K562 (cell line): ENCODE data around the gene ANO8. TPM values are rescaled to one million over a fixed set of nuclear protein-coding genes. Genes with fewer than 3 reads are reported as not detected.
A peak's percentile ranks its signal among the peaks of the same experiment; 100 is the strongest.

ENCODE experiments used
- CBX5 ChIP-seq: IDR thresholded peaks from 2 replicates; pipeline ENCODE4 v1.6.1; 2014; ENCODE audit warnings: low read depth, borderline replicate concordance
- CEBPG ChIP-seq, 3 experiments: fragments of 200-800 bp in 1 of 3; sonication (Bioruptor generic) in 1 of 3; sonication (generic) in 1 of 3; formaldehyde crosslinking in 1 of 3; IDR thresholded peaks in 2 of 3; conservative IDR thresholded peaks in 1 of 3; 2 replicates each; pipeline versions ENCODE4 v1.6.1 to v1.8.0; 2016 to 2022; ENCODE audit warnings: missing compliant biosample characterization in 2 of 3, missing genetic modification characterization in 2 of 3, mild to moderate bottlenecking in 1 of 3, missing genetic modification reagents in 1 of 3
- CSDE1 ChIP-seq, 2 experiments: fragments of 450-650 bp; IDR thresholded peaks; 2 replicates each; pipeline ENCODE4 v1.6.1; 2016; ENCODE audit warnings: mild to moderate bottlenecking in 1 of 2
- E2F4 ChIP-seq: sonication (generic); formaldehyde crosslinking; IDR thresholded peaks from 2 replicates; pipeline ENCODE4 v1.8.0; 2022; ENCODE audit warnings: mild to moderate bottlenecking, low read depth, missing genetic modification reagents
- E2F8 ChIP-seq: fragments of 450-650 bp; IDR thresholded peaks from 2 replicates; pipeline ENCODE4 v1.7.1; 2018; ENCODE audit warnings: mild to moderate bottlenecking, low read depth; ENCODE audit not compliant: partially characterized antibody
- EGR1 ChIP-seq: fragments of 450-650 bp; conservative IDR thresholded peaks from 2 replicates; pipeline ENCODE4 v1.6.1; 2017; ENCODE audit warnings: mild to moderate bottlenecking
- FOS ChIP-seq: IDR thresholded peaks from 3 replicates; pipeline ENCODE4 v1.6.1; 2011; ENCODE audit not compliant: insufficient read length; ENCODE audit errors: extremely low read depth
- JUNB ChIP-seq: fragments of 450-650 bp; formaldehyde crosslinking; conservative IDR thresholded peaks from 2 replicates; pipeline ENCODE4 v1.4.0; 2020; ENCODE audit warnings: mild to moderate bottlenecking
- KAT8 ChIP-seq: fragments of 450-650 bp; IDR thresholded peaks from 2 replicates; pipeline ENCODE4 v1.6.1; 2016; ENCODE audit warnings: low read depth, mild to moderate bottlenecking
- LCOR ChIP-seq: sonication (generic); formaldehyde crosslinking; IDR thresholded peaks from 2 replicates; pipeline ENCODE4 v1.8.0; 2022; ENCODE audit warnings: mild to moderate bottlenecking, missing genetic modification reagents
- MAFF ChIP-seq: IDR thresholded peaks from 2 replicates; pipeline ENCODE4 v1.6.1; 2012; ENCODE audit warnings: low read length, improper control_type of control experiment
- MBD1 ChIP-seq: fragments of 250-450 bp; sonication (Bioruptor Pico); IDR thresholded peaks from 2 replicates; pipeline ENCODE4 v1.8.0; 2022; ENCODE audit warnings: inconsistent platforms
- NEUROD1 ChIP-seq: fragments of 150-350 bp; IDR thresholded peaks from 2 replicates; pipeline ENCODE4 v1.6.1; 2014; ENCODE audit warnings: borderline replicate concordance, low read length, low read depth; ENCODE audit not compliant: partially characterized antibody
- NFE2 ChIP-seq: IDR thresholded peaks from 2 replicates; pipeline ENCODE4 v1.6.1; 2014; ENCODE audit warnings: antibody characterized with exemption, low read depth
- NR2C1 ChIP-seq, 2 experiments: fragments of 450-650 bp; IDR thresholded peaks; 2 replicates each; pipeline ENCODE4 v1.6.1; 2017; ENCODE audit warnings: mild to moderate bottlenecking in 2 of 2, antibody characterized with exemption in 1 of 2, inconsistent platforms in 1 of 2, missing compliant biosample characterization in 1 of 2, missing genetic modification characterization in 1 of 2
- PML ChIP-seq: IDR thresholded peaks from 2 replicates; pipeline ENCODE4 v1.6.1; 2012; ENCODE audit warnings: low read length, inconsistent platforms
- STAT6 ChIP-seq: sonication (generic); formaldehyde crosslinking; IDR thresholded peaks from 2 replicates; pipeline ENCODE4 v1.8.1; 2023; ENCODE audit warnings: mild to moderate bottlenecking, missing genetic modification reagents
- ZKSCAN1 ChIP-seq: fragments of 150-350 bp; IDR thresholded peaks from 2 replicates; pipeline ENCODE4 v1.6.1; 2016; ENCODE audit warnings: low read depth, low read length
- polyA plus RNA-seq, 8 experiments: library from polyadenylated mRNA; depleted of rRNA in 4 of 8; stranded (reverse) in 5 of 8; unstranded in 3 of 8; fragments of >200 nt; fragmentation: Nextera tagmentation in 2 of 8; fragmentation: Illumina TruSeq in 1 of 8; extraction: Ambion mirVana in 2 of 8; extraction: Trizol in 1 of 8; gene quantifications; 2 replicates each; pipeline versions ENCODE4 v1.2.1 to v1.2.3, GENCODE V29; 2011 to 2014; ENCODE audit warnings: inconsistent platforms in 1 of 8, missing spikeins in 1 of 8
- total RNA-seq, 7 experiments: library from RNA; depleted of rRNA in 6 of 7; stranded (reverse); fragments of >200 nt in 6 of 7; fragmentation: Illumina TruSeq in 2 of 7; extraction: Trizol in 2 of 7; gene quantifications; 2 replicates each; pipeline versions ENCODE4 v1.2.1 to v1.2.3, GENCODE V29; 2011 to 2021; ENCODE audit warnings: low replicate concordance in 1 of 7

The ANO8 gene
- total and polyA plus RNA-seq, 9 of the 15 experiments (the other 6 are each of a cell fraction or from before 2014, with no cell fraction given) = 0.07 to 7.6 (median 2.3) TPM; not detected in 1

GRCh38 chr19:17332677-17333581 is 1.7 kb downstream of the ANO8 start (continued):
- TF ChIP-seq NR2C1 (IDR thresholded peaks at IDR 0.05) = no peak
- no peak for TF ChIP-seq NR2C1 (tag; IDR thresholded peaks at IDR 0.05)
- TF ChIP-seq CBX5 = peak; percentile 25; the same call in 1 of the 2 replicates
- TF ChIP-seq JUNB (CRISPR knock-in tag) = no peak
- TF ChIP-seq KAT8 = no peak
- no peak for TF ChIP-seq E2F4 (CRISPR knock-in tag)
- peak; percentile 88 for TF ChIP-seq NEUROD1
- TF ChIP-seq CEBPG (CRISPR knock-in tag; IDR thresholded peaks at IDR 0.05) = no peak
- no peak for TF ChIP-seq CEBPG (tag; conservative IDR thresholded peaks at IDR 0.05 in 1 of 2, IDR thresholded peaks at IDR 0.05 in 1 of 2)
- TF ChIP-seq LCOR = peak; percentile 13; the same call in 1 of the 2 replicates
- no peak for TF ChIP-seq NFE2
- TF ChIP-seq CSDE1 (IDR thresholded peaks at IDR 0.05) = no peak
- TF ChIP-seq STAT6 (CRISPR knock-in tag) = peak; percentile 68; the same call in 1 of the 2 replicates
- 0 out of 2 replicates have a peak, but pooled peaks have one; percentile 36 for TF ChIP-seq PML
- TF ChIP-seq ZKSCAN1 = peak; percentile 55; the same call in 1 of the 2 replicates
- peak; percentile 76; the same call in 1 of the 2 replicates for TF ChIP-seq MBD1 (CRISPR knock-in tag)
- peak; percentile 95 for TF ChIP-seq FOS
- TF ChIP-seq EGR1 = no peak
- TF ChIP-seq MAFF = no peak
- TF ChIP-seq E2F8 = no peak
